ENCODE data around the gene ABCA9. TPM values are rescaled to one million over a fixed set of nuclear protein-coding genes. Genes with fewer than 3 reads are reported as not detected.
A peak's percentile ranks its signal among the peaks of the same experiment; 100 is the strongest.

ABCA9 gene
- total and polyA plus RNA-seq, 9 of the 15 experiments (the other 6 are each of a cell fraction or from before 2014, with no cell fraction given): 0.04 TPM; not detected in 8

GRCh38 chr17:69084911-69085310 lies 24.2 kb upstream of the ABCA9 start (continued):
- TF ChIP-seq NKRF (IDR thresholded peaks at IDR 0.05; ENCODE audit: borderline replicate concordance) (no peak), NFATC3 (IDR thresholded peaks at IDR 0.05) (no peak), EGR1 (conservative IDR thresholded peaks at IDR 0.05) (no peak), ZNF224 (CRISPR knock-in tag; IDR thresholded peaks at IDR 0.05) (no peak), JUN (IDR thresholded peaks at IDR 0.05; ENCODE audit: borderline replicate concordance, low read depth, low read length) (no peak), JUN (CRISPR knock-in tag; IDR thresholded peaks at IDR 0.05; ENCODE audit: borderline replicate concordance) (no peak), ZNF347 (CRISPR knock-in tag; IDR thresholded peaks at IDR 0.05; ENCODE audit: low read depth) (no peak), ATF3 (IDR thresholded peaks at IDR 0.05) (no peak), ATF3 (CRISPR knock-in tag; conservative IDR thresholded peaks at IDR 0.05) (no peak), KAT7 (CRISPR knock-in tag; IDR thresholded peaks at IDR 0.05; ENCODE audit: borderline replicate concordance) (no peak), POLR2A (conservative IDR thresholded peaks at IDR 0.05) (no peak), DNMT1 (IDR thresholded peaks at IDR 0.05) (no peak)
- TF ChIP-seq, protein P1, sequence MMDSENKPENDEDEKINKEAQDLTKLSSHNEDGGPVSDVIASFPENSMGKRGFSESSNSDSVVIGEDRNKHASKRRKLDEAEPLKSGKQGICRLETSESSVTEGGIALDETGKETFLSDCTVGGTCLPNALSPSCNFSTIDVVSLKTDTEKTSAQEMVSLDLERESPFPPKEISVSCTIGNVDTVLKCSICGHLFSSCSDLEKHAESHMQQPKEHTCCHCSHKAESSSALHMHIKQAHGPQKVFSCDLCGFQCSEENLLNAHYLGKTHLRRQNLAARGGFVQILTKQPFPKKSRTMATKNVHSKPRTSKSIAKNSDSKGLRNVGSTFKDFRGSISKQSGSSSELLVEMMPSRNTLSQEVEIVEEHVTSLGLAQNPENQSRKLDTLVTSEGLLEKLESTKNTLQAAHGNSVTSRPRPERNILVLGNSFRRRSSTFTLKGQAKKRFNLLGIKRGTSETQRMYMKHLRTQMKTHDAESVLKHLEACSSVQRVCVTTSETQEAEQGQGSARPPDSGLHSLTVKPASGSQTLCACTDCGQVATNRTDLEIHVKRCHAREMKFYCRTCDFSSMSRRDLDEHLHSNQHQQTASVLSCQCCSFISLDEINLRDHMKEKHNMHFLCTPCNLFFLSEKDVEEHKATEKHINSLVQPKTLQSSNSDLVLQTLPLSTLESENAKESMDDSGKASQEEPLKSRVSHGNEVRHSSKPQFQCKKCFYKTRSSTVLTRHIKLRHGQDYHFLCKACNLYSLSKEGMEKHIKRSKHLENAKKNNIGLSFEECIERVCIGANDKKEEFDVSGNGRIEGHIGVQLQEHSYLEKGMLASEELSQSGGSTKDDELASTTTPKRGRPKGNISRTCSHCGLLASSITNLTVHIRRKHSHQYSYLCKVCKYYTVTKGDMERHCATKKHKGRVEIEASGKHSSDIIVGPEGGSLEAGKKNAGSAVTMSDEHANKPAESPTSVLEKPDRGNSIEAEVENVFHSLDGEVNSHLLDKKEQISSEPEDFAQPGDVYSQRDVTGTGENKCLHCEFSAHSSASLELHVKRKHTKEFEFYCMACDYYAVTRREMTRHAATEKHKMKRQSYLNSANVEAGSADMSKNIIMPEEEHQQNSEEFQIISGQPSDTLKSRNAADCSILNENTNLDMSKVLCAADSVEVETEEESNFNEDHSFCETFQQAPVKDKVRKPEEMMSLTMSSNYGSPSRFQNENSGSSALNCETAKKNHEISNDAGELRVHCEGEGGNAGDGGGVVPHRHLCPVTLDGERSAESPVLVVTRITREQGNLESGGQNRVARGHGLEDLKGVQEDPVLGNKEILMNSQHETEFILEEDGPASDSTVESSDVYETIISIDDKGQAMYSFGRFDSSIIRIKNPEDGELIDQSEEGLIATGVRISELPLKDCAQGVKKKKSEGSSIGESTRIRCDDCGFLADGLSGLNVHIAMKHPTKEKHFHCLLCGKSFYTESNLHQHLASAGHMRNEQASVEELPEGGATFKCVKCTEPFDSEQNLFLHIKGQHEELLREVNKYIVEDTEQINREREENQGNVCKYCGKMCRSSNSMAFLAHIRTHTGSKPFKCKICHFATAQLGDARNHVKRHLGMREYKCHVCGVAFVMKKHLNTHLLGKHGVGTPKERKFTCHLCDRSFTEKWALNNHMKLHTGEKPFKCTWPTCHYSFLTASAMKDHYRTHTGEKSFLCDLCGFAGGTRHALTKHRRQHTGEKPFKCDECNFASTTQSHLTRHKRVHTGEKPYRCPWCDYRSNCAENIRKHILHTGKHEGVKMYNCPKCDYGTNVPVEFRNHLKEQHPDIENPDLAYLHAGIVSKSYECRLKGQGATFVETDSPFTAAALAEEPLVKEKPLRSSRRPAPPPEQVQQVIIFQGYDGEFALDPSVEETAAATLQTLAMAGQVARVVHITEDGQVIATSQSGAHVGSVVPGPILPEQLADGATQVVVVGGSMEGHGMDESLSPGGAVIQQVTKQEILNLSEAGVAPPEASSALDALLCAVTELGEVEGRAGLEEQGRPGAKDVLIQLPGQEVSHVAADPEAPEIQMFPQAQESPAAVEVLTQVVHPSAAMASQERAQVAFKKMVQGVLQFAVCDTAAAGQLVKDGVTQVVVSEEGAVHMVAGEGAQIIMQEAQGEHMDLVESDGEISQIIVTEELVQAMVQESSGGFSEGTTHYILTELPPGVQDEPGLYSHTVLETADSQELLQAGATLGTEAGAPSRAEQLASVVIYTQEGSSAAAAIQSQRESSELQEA (IDR thresholded peaks at IDR 0.05; ENCODE audit: low read depth): no peak
- TF ChIP-seq, protein P2, sequence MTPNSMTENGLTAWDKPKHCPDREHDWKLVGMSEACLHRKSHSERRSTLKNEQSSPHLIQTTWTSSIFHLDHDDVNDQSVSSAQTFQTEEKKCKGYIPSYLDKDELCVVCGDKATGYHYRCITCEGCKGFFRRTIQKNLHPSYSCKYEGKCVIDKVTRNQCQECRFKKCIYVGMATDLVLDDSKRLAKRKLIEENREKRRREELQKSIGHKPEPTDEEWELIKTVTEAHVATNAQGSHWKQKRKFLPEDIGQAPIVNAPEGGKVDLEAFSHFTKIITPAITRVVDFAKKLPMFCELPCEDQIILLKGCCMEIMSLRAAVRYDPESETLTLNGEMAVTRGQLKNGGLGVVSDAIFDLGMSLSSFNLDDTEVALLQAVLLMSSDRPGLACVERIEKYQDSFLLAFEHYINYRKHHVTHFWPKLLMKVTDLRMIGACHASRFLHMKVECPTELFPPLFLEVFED (CRISPR knock-in tag; conservative IDR thresholded peaks at IDR 0.05): no peak
- TF ChIP-seq, protein P3, sequence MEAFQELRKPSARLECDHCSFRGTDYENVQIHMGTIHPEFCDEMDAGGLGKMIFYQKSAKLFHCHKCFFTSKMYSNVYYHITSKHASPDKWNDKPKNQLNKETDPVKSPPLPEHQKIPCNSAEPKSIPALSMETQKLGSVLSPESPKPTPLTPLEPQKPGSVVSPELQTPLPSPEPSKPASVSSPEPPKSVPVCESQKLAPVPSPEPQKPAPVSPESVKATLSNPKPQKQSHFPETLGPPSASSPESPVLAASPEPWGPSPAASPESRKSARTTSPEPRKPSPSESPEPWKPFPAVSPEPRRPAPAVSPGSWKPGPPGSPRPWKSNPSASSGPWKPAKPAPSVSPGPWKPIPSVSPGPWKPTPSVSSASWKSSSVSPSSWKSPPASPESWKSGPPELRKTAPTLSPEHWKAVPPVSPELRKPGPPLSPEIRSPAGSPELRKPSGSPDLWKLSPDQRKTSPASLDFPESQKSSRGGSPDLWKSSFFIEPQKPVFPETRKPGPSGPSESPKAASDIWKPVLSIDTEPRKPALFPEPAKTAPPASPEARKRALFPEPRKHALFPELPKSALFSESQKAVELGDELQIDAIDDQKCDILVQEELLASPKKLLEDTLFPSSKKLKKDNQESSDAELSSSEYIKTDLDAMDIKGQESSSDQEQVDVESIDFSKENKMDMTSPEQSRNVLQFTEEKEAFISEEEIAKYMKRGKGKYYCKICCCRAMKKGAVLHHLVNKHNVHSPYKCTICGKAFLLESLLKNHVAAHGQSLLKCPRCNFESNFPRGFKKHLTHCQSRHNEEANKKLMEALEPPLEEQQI (IDR thresholded peaks at IDR 0.05): peak; percentile 60; the same call in 1 of the 2 replicates
